RWPE2 (cell line): Measurements from ENCODE around the gene PGAM4.

Experiments
- ATAC-seq: fragments of 200-7000 bp; cut with Tn5 transposase; 3 replicates; pipeline ENCODE4 v1.9.1; 2021; ENCODE audit warnings: low read depth
- DNase-seq: peaks from one replicate; pipeline ENCODE4 v3.0.0-alpha.2; 2020; ENCODE audit warnings: low spot score
- H3K27ac ChIP-seq: fragments of 450-650 bp; 2 replicates; pipeline ENCODE4 v1.5.1; 2017; ENCODE audit warnings: mild to moderate bottlenecking; ENCODE audit not compliant: poor library complexity, severe bottlenecking
- H3K27me3 ChIP-seq: fragments of 250-450 bp; sonication (Bioruptor Pico); 2 replicates; pipeline ENCODE4 v1.5.1; 2021; ENCODE audit warnings: mild to moderate bottlenecking, moderate library complexity; ENCODE audit not compliant: insufficient read depth, poor library complexity, severe bottlenecking
- H3K36me3 ChIP-seq: fragments of 250-450 bp; sonication (Bioruptor Pico); 2 replicates; pipeline ENCODE4 v1.5.1; 2020; ENCODE audit warnings: low read depth, mild to moderate bottlenecking, moderate library complexity
- H3K4me1 ChIP-seq: fragments of 250-450 bp; sonication (Bioruptor Pico); 2 replicates; pipeline ENCODE4 v1.5.1; 2021; ENCODE audit warnings: mild to moderate bottlenecking, moderate library complexity; ENCODE audit not compliant: insufficient read depth, poor library complexity, severe bottlenecking
- H3K4me3 ChIP-seq: fragments of 250-450 bp; sonication (Bioruptor Pico); 2 replicates; pipeline ENCODE4 v1.5.1; 2021; ENCODE audit warnings: mild to moderate bottlenecking, moderate library complexity; ENCODE audit not compliant: severe bottlenecking
- H3K9me3 ChIP-seq: fragments of 250-450 bp; sonication (Bioruptor Pico); 2 replicates; pipeline ENCODE4 v1.5.1; 2021; ENCODE audit warnings: mild to moderate bottlenecking, moderate library complexity; ENCODE audit not compliant: severe bottlenecking
- CTCF ChIP-seq: fragments of 450-650 bp; IDR thresholded peaks from one replicate; pipeline ENCODE4 v1.5.1; 2017; ENCODE audit warnings: mild to moderate bottlenecking, moderate library complexity; ENCODE audit not compliant: poor library complexity, severe bottlenecking

The PGAM4 gene

GRCh38 chrX:77975755-77976154 lies 6.3 kb upstream of the PGAM4 start:
- TF ChIP-seq CTCF: no peak
- Histone ChIP-seq H3K9me3 (no peaks in the 10 kb centered on the region), H3K27me3 (no peaks in the 10 kb centered on the region), H3K36me3 (no peaks in the 10 kb centered on the region), H3K4me3 (no peak overlapping the region), H3K27ac (no peak overlapping the region), H3K4me1 (no peaks in the 10 kb centered on the region)
- ATAC-seq: no peak
- no peak for DNase-seq

DNA sequence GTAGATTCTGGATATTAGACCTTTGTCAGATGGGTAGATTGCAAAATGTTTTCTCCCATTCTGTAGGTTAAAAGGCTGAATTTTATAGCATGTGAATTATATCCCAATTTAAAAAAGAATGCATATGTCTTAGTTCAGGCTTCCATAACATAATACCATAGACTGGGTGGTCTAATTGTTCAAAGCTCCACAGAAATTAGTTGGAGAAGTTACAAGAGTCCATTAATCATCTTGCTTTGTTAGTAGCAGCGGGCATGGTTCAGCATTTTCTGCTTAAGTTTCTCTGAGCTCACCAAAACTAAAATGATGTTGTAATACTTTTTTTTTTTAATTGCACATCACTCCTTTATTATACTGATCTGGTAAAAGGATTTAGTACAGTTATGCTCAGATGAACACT lies 1.8 kb downstream of the PGAM4 start:
- ATAC-seq (no peak), DNase-seq (no peak)
- Histone ChIP-seq H3K9me3 (no peaks in the 10 kb centered on the region), H3K27ac (no peak overlapping the region), H3K27me3 (no peaks in the 10 kb centered on the region), H3K4me1 (no peaks in the 10 kb centered on the region), H3K36me3 (no peaks in the 10 kb centered on the region), H3K4me3 (no peak overlapping the region)
- no peak for TF ChIP-seq CTCF

- ATAC-seq: no peak
- H3K27me3 ChIP-seq: no peaks in the 10 kb centered on the region
- TF ChIP-seq CTCF: no peak
Measured at GRCh38 chrX:77966361-77966760, 3.1 kb downstream of the PGAM4 start.

DNA sequence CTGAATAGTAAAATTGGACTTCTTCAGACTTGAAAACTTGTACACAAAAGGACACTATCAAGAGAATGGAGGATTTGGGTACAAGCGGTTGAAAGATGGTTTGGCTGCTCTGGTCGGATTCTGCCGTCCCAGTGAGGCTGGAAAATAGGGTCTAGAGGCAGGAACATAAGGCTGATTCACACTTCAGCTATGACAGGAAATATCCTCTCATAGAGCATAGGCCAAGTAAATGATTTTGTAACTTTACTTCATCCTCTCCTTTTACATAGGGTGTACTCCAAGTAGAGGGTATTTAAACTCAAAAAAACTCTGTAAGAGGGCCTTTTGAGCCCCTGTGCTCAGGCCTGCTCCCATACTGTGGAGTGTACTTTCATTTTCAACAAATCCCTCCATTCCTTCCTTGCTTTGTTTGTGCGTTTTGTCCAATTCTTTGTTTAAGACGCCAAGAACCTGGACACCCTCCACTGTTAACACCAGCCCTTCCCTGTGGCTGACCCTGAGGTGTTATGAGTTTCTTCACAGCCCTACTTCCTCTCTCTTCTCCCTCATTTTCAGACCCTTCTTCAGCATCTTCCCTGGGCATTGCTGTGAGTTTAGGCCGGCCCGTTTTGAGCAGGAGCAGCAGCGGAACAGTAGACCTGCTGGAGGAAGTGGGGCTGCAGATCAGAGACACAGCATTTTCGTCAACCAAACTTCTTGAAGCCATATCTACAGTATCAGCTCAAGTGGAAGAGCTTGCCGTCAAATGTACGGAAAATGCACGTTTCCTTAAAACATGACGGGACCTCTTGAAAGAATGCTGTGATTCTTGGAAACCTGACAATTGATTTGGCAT lies 7.2 kb downstream of the PGAM4 start:
- ATAC-seq: no peak
- Histone ChIP-seq H3K4me3 (no peak overlapping the region), H3K27ac (no peak overlapping the region), H3K9me3 (no peaks in the 10 kb centered on the region), H3K4me1 (no peaks in the 10 kb centered on the region), H3K27me3 (no peaks in the 10 kb centered on the region), H3K36me3 (no peaks in the 10 kb centered on the region)
- TF ChIP-seq CTCF: no peak
- no peak for DNase-seq

More at GRCh38 chrX:77966361-77966760, 3.1 kb downstream of the PGAM4 start:
- no peak for DNase-seq
- Histone ChIP-seq H3K4me1 (no peaks in the 10 kb centered on the region), H3K9me3 (no peaks in the 10 kb centered on the region), H3K36me3 (no peaks in the 10 kb centered on the region), H3K27ac (no peak overlapping the region), H3K4me3 (no peak overlapping the region)

- H3K4me1 ChIP-seq: no peaks in the 10 kb centered on the region
- no peaks in the 10 kb centered on the region for H3K36me3 ChIP-seq
- no peak for TF ChIP-seq CTCF
- DNase-seq (no peak), ATAC-seq (no peak)
- H3K27ac ChIP-seq: no peak overlapping the region
- no peak overlapping the region for H3K4me3 ChIP-seq
- no peaks in the 10 kb centered on the region for H3K9me3 ChIP-seq
- no peaks in the 10 kb centered on the region for H3K27me3 ChIP-seq
Measured at GRCh38 chrX:77961063-77961462, 8.4 kb downstream of the PGAM4 start.
